ENCODE measurements around the gene PRDM2. TPM values are rescaled to one million over a fixed set of nuclear protein-coding genes. Genes with fewer than 3 reads are reported as not detected.

The PRDM2 gene
- total and polyA plus RNA-seq, 2 experiments from 2014 or later, result 9.7 to 15.1 TPM

- no peak overlapping the region for H3K9ac ChIP-seq
- H3K27ac ChIP-seq, result no peak overlapping the region
- no peak overlapping the region for H3K4me2 ChIP-seq (ENCODE audit: unreplicated experiment)
- H3F3A ChIP-seq (ENCODE audit: insufficient read depth), result no peaks in the 10 kb centered on the region
- TF ChIP-seq EZH2 (IDR thresholded peaks at IDR 0.05; ENCODE audit: insufficient read depth, poor library complexity, severe bottlenecking) (no peak), EZH2phosphoT487 (IDR thresholded peaks at IDR 0.05; ENCODE audit: insufficient read depth, low read depth) (no peak)
- no peaks in the 10 kb centered on the region for H3K9me2 ChIP-seq (ENCODE audit: insufficient read depth)
- in situ Hi-C loops (cut with MboI), result no loop called here
- no peak for DNase-seq
- no peaks in the 10 kb centered on the region for H3K27me3 ChIP-seq (replicated peaks; ENCODE audit: insufficient read depth)
- WGBS, 2 experiments (ENCODE audit: low coverage in 1 of 2, low lambda C conversion rate in 2 of 2, missing lambda C conversion rate in 2 of 2), result 76 to 81% methylated on average over 7 of the region's 7 CpGs
- no peaks in the 10 kb centered on the region for H3K79me2 ChIP-seq (ENCODE audit: insufficient read depth)
- H4K20me1 ChIP-seq (ENCODE audit: insufficient read depth), result no peaks in the 10 kb centered on the region
- no peaks in the 10 kb centered on the region for H3K4me1 ChIP-seq (ENCODE audit: insufficient read depth)
- H3K9me3 ChIP-seq (ENCODE audit: low read depth), result no peaks in the 10 kb centered on the region
- H2AFZ ChIP-seq, result no peak overlapping the region
- no peak overlapping the region for H3K4me3 ChIP-seq
- no peaks in the 10 kb centered on the region for H3K36me3 ChIP-seq (ENCODE audit: low read depth)
Observed at GRCh38 chr1:13830170-13830569, 130.2 kb downstream of the PRDM2 start.

DNA sequence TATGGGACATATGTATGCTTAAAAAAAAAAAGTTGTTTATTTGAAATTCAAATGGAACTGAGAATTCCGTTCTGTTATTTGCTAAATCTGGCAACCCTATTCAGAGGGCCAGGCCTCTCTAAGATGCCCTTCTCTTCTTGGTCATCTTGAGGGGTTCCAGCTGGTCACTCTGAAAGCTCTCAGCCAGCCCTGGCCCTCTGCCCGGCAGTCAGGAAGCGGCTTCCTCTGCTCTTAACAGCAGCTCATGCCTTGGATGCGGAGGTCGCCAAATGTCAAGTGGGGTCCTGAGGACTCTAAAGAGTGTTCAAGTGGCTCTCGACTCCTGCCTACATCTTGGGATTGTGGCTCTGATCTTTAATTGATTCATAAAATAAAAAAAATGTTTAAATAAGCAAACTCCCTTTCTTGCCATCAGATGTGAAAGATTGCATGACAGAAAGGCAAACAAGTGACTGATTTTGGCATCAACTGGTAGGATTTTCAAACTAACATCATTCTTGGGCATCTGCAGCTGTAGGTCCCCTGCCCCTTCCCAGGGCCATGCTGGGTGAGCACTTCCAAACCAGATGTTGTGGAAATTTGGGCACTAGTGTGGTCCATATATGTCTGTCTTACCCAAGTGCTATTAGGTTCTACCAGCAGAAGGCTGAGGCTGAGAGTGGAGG, 130.8 kb downstream of the PRDM2 start:
- Histone ChIP-seq H3K4me2 (ENCODE audit: unreplicated experiment) (no peak overlapping the region), H3K4me1 (ENCODE audit: insufficient read depth) (no peaks in the 10 kb centered on the region), H3K27me3 (replicated peaks; ENCODE audit: insufficient read depth) (no peaks in the 10 kb centered on the region), H2AFZ (no peak overlapping the region), H3K9me3 (ENCODE audit: low read depth) (no peaks in the 10 kb centered on the region), H3K27ac (no peak overlapping the region), H3K79me2 (ENCODE audit: insufficient read depth) (no peaks in the 10 kb centered on the region), H3K4me3 (no peak overlapping the region), H3K9ac (no peak overlapping the region), H3K9me2 (ENCODE audit: insufficient read depth) (no peaks in the 10 kb centered on the region), H3K36me3 (ENCODE audit: low read depth) (no peaks in the 10 kb centered on the region), H4K20me1 (ENCODE audit: insufficient read depth) (no peaks in the 10 kb centered on the region), H3F3A (ENCODE audit: insufficient read depth) (no peaks in the 10 kb centered on the region)
- 54 to 59% methylated on average over 6 of the region's 6 CpGs for WGBS, 2 experiments (ENCODE audit: low coverage in 1 of 2, low lambda C conversion rate in 2 of 2, missing lambda C conversion rate in 2 of 2)
- in situ Hi-C loops (cut with MboI), result no loop called here
- TF ChIP-seq EZH2 (IDR thresholded peaks at IDR 0.05; ENCODE audit: insufficient read depth, poor library complexity, severe bottlenecking) (no peak), EZH2phosphoT487 (IDR thresholded peaks at IDR 0.05; ENCODE audit: insufficient read depth, low read depth) (no peak)
- DNase-seq, result no peak

GRCh38 chr1:13832100-13832499, 132.1 kb downstream of the PRDM2 start:
- Histone ChIP-seq H3K79me2 (ENCODE audit: insufficient read depth) (no peaks in the 10 kb centered on the region), H3K9me2 (ENCODE audit: insufficient read depth) (no peaks in the 10 kb centered on the region)
- in situ Hi-C loops (cut with MboI), result no loop called here

DNA sequence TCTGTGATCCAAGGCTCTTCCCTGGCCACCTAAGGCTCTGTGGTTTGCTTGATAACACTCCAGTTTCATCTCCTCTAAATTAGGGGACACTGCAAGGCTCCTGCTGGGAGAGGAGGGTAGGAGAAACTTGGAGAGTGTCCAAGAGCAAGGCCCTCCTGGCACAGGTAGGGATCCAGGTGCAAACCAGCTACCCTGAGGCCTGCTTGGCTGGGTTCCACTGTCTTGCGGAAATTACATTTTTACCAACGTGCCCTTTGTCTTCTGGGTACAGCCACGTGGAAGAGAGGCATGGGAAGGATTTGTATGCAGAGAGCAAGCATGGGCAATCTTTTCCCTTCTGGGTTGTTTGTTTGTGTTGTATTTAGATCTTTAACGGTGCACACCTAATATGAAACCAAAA, 132.5 kb downstream of the PRDM2 start:
- Histone ChIP-seq H3K79me2 (ENCODE audit: insufficient read depth) (no peaks in the 10 kb centered on the region), H3K4me1 (ENCODE audit: insufficient read depth) (no peaks in the 10 kb centered on the region), H2AFZ (no peak overlapping the region), H4K20me1 (ENCODE audit: insufficient read depth) (no peaks in the 10 kb centered on the region), H3K9me3 (ENCODE audit: low read depth) (no peaks in the 10 kb centered on the region), H3K9ac (no peak overlapping the region), H3K4me2 (ENCODE audit: unreplicated experiment) (no peak overlapping the region), H3K27me3 (replicated peaks; ENCODE audit: insufficient read depth) (no peaks in the 10 kb centered on the region), H3K36me3 (ENCODE audit: low read depth) (no peaks in the 10 kb centered on the region), H3K4me3 (no peak overlapping the region), H3F3A (ENCODE audit: insufficient read depth) (no peaks in the 10 kb centered on the region), H3K9me2 (ENCODE audit: insufficient read depth) (no peaks in the 10 kb centered on the region), H3K27ac (no peak overlapping the region)
- in situ Hi-C loops (cut with MboI), result no loop called here
- TF ChIP-seq EZH2 (IDR thresholded peaks at IDR 0.05; ENCODE audit: insufficient read depth, poor library complexity, severe bottlenecking) (no peak), EZH2phosphoT487 (IDR thresholded peaks at IDR 0.05; ENCODE audit: insufficient read depth, low read depth) (no peak)
- WGBS, 2 experiments (ENCODE audit: low coverage in 1 of 2, low lambda C conversion rate in 2 of 2, missing lambda C conversion rate in 2 of 2), result 57 to 58% methylated on average over 4 of the region's 4 CpGs
- no peak for DNase-seq

More at GRCh38 chr1:13832100-13832499, 132.1 kb downstream of the PRDM2 start:
- Histone ChIP-seq H3F3A (ENCODE audit: insufficient read depth) (no peaks in the 10 kb centered on the region), H3K9me3 (ENCODE audit: low read depth) (no peaks in the 10 kb centered on the region), H3K4me3 (no peak overlapping the region), H3K4me1 (ENCODE audit: insufficient read depth) (no peaks in the 10 kb centered on the region), H4K20me1 (ENCODE audit: insufficient read depth) (no peaks in the 10 kb centered on the region), H3K9ac (no peak overlapping the region), H2AFZ (no peak overlapping the region), H3K27me3 (replicated peaks; ENCODE audit: insufficient read depth) (no peaks in the 10 kb centered on the region), H3K27ac (no peak overlapping the region), H3K4me2 (ENCODE audit: unreplicated experiment) (no peak overlapping the region), H3K36me3 (ENCODE audit: low read depth) (no peaks in the 10 kb centered on the region)
- 56 to 62% methylated on average over 4 of the region's 4 CpGs for WGBS, 2 experiments (ENCODE audit: low coverage in 1 of 2, low lambda C conversion rate in 2 of 2, missing lambda C conversion rate in 2 of 2)
- no peak for DNase-seq
- TF ChIP-seq EZH2 (IDR thresholded peaks at IDR 0.05; ENCODE audit: insufficient read depth, poor library complexity, severe bottlenecking) (no peak), EZH2phosphoT487 (IDR thresholded peaks at IDR 0.05; ENCODE audit: insufficient read depth, low read depth) (no peak)
